HepG2 (cell line): ENCODE results near the gene C21orf58. TPM values are rescaled to one million over a fixed set of nuclear protein-coding genes. Genes with fewer than 3 reads are reported as not detected.

Source experiments
- BCL3 ChIP-seq: sonication (generic); formaldehyde crosslinking; IDR thresholded peaks from 2 replicates; pipeline ENCODE4 v1.5.1; 2020; ENCODE audit warnings: mild to moderate bottlenecking, missing genetic modification reagents, moderate library complexity
- HBP1 ChIP-seq: IDR thresholded peaks from 2 replicates; pipeline ENCODE4 v1.6.1; 2016; ENCODE audit warnings: low read depth, control low read depth
- JDP2 ChIP-seq: sonication (generic); formaldehyde crosslinking; IDR thresholded peaks from 2 replicates; pipeline ENCODE4 v1.8.1; 2022; ENCODE audit warnings: missing genetic modification reagents, borderline replicate concordance
- NCOA1 ChIP-seq: sonication (generic); formaldehyde crosslinking; IDR thresholded peaks from 2 replicates; pipeline ENCODE4 v1.9.0; 2021; ENCODE audit warnings: missing genetic modification reagents
- NFYB ChIP-seq: sonication (generic); formaldehyde crosslinking; IDR thresholded peaks from 2 replicates; pipeline ENCODE4 v1.4.0; 2020; ENCODE audit warnings: missing genetic modification reagents
- NPAS2 ChIP-seq: sonication (generic); formaldehyde crosslinking; IDR thresholded peaks from 2 replicates; pipeline ENCODE4 v1.8.0; 2022; ENCODE audit warnings: mild to moderate bottlenecking, missing genetic modification reagents, borderline replicate concordance
- PHF21A ChIP-seq: sonication (generic); formaldehyde crosslinking; IDR thresholded peaks from 2 replicates; pipeline ENCODE4 v1.5.0; 2020; ENCODE audit warnings: mild to moderate bottlenecking, missing genetic modification reagents
- PHF5A ChIP-seq: IDR thresholded peaks from one replicate; pipeline ENCODE4 v1.6.1; 2018; ENCODE audit warnings: low read depth, missing genetic modification reagents; ENCODE audit not compliant: unreplicated experiment
- TAF1 ChIP-seq: sonication (generic); formaldehyde crosslinking; IDR thresholded peaks from 2 replicates; pipeline ENCODE4 v1.4.0; 2020; ENCODE audit warnings: missing genetic modification reagents
- TBX2 ChIP-seq: sonication (generic); formaldehyde crosslinking; IDR thresholded peaks from 2 replicates; pipeline ENCODE4 v1.5.0; 2020; ENCODE audit warnings: missing genetic modification reagents, mild to moderate bottlenecking, borderline replicate concordance
- TCF7L2 ChIP-seq: IDR thresholded peaks from 2 replicates; pipeline ENCODE4 v1.6.1; 2011; ENCODE audit warnings: mild to moderate bottlenecking, low read depth, low read length, moderate library complexity
- TRAFD1 ChIP-seq: sonication (generic); formaldehyde crosslinking; IDR thresholded peaks from 2 replicates; pipeline ENCODE4 v1.5.1; 2020; ENCODE audit warnings: missing genetic modification reagents, mild to moderate bottlenecking, borderline replicate concordance
- UBTF ChIP-seq: sonication (generic); formaldehyde crosslinking; IDR thresholded peaks from 2 replicates; pipeline ENCODE4 v1.4.0; 2020; ENCODE audit warnings: mild to moderate bottlenecking, missing genetic modification reagents
- ZFP82 ChIP-seq: sonication (generic); formaldehyde crosslinking; IDR thresholded peaks from 2 replicates; pipeline ENCODE4 v1.5.1; 2020; ENCODE audit warnings: mild to moderate bottlenecking, missing genetic modification reagents, borderline replicate concordance
- ZNF350 ChIP-seq: sonication (generic); formaldehyde crosslinking; IDR thresholded peaks from 2 replicates; pipeline ENCODE4 v1.4.0; 2020; ENCODE audit warnings: mild to moderate bottlenecking, low read depth, missing genetic modification reagents, borderline replicate concordance
- ZNF564 ChIP-seq: sonication (generic); formaldehyde crosslinking; IDR thresholded peaks from 2 replicates; pipeline ENCODE4 v1.8.1; 2023; ENCODE audit warnings: mild to moderate bottlenecking, missing genetic modification reagents
- ZNF777 ChIP-seq: sonication (generic); formaldehyde crosslinking; IDR thresholded peaks from 2 replicates; pipeline ENCODE4 v1.4.0; 2020; ENCODE audit warnings: missing genetic modification reagents
- ZSCAN31 ChIP-seq: sonication (generic); formaldehyde crosslinking; IDR thresholded peaks from 2 replicates; pipeline ENCODE4 v1.5.0; 2020; ENCODE audit warnings: low read depth, mild to moderate bottlenecking, missing genetic modification reagents
- polyA plus RNA-seq, 8 experiments: library from polyadenylated mRNA; depleted of rRNA in 3 of 8; stranded (reverse) in 7 of 8; unstranded in 1 of 8; fragments of >200 nt; fragmentation: Illumina TruSeq in 4 of 8; extraction: Trizol in 4 of 8; gene quantifications; 2 replicates each; pipeline versions ENCODE4 v1.2.1 to v1.2.3, GENCODE V29; 2011 to 2016; ENCODE audit warnings: low read depth in 4 of 8, missing spikeins in 1 of 8, mixed read lengths in 1 of 8; ENCODE audit not compliant: insufficient read depth in 1 of 8
- total RNA-seq, 5 experiments: library from RNA; depleted of rRNA; stranded (reverse); fragments of >200 nt; fragmentation: Illumina TruSeq; extraction: Trizol; gene quantifications; 2 replicates each; pipeline ENCODE4 v1.2.3, GENCODE V29; 2016; ENCODE audit warnings: low read depth in 1 of 5

The C21orf58 gene
- total and polyA plus RNA-seq, 2 of the 13 experiments (the other 11 are each of a cell fraction or from before 2014, with no cell fraction given), result 3.5 to 6.8 TPM

GRCh38 chr21:46324390-46325072 lies 861 bp upstream of the C21orf58 start (continued):
- peak; percentile 77 for TF ChIP-seq UBTF
- 0 out of 2 replicates have a peak, but pooled peaks have one; percentile 76 for TF ChIP-seq ZFP82 (CRISPR knock-in tag)
- 0 out of 2 replicates have a peak, but pooled peaks have one; percentile 8 for TF ChIP-seq ZNF350 (CRISPR knock-in tag)
- 0 out of 2 replicates have a peak, but pooled peaks have one; percentile 30 for TF ChIP-seq TBX2 (CRISPR knock-in tag)
- no peak for TF ChIP-seq TRAFD1 (CRISPR knock-in tag)
- no peak for TF ChIP-seq NPAS2 (CRISPR knock-in tag)
- TF ChIP-seq ZSCAN31, result 0 out of 2 replicates have a peak, but pooled peaks have one; percentile 67
- TF ChIP-seq HBP1 (CRISPR knock-in tag), result 0 out of 2 replicates have a peak, but pooled peaks have one; percentile 4
- TF ChIP-seq TAF1, result peak; percentile 52; the same call in 1 of the 2 replicates
- TF ChIP-seq NCOA1 (CRISPR knock-in tag), result peak; percentile 42; the same call in 1 of the 2 replicates
- peak; percentile 82 for TF ChIP-seq ZNF777 (CRISPR knock-in tag)
- no peak for TF ChIP-seq PHF5A (CRISPR knock-in tag)
- no peak for TF ChIP-seq PHF21A (CRISPR knock-in tag)
- TF ChIP-seq JDP2 (CRISPR knock-in tag), result no peak
- TF ChIP-seq TCF7L2, result no peak
- TF ChIP-seq BCL3 (CRISPR knock-in tag), result peak; percentile 43; the same call in 1 of the 2 replicates
- no peak for TF ChIP-seq NFYB
- peak; percentile 50; the same call in 1 of the 2 replicates for TF ChIP-seq ZNF564 (CRISPR knock-in tag)
